ENCODE results near the gene IP6K1.
A peak's percentile ranks its signal among the peaks of the same experiment; 100 is the strongest.
"Not testable (repeated sequence)": the region's sequence is repeated elsewhere in the genome, so short reads cannot be mapped to it uniquely, and the experiment has no call there.

Gene IP6K1

DNA sequence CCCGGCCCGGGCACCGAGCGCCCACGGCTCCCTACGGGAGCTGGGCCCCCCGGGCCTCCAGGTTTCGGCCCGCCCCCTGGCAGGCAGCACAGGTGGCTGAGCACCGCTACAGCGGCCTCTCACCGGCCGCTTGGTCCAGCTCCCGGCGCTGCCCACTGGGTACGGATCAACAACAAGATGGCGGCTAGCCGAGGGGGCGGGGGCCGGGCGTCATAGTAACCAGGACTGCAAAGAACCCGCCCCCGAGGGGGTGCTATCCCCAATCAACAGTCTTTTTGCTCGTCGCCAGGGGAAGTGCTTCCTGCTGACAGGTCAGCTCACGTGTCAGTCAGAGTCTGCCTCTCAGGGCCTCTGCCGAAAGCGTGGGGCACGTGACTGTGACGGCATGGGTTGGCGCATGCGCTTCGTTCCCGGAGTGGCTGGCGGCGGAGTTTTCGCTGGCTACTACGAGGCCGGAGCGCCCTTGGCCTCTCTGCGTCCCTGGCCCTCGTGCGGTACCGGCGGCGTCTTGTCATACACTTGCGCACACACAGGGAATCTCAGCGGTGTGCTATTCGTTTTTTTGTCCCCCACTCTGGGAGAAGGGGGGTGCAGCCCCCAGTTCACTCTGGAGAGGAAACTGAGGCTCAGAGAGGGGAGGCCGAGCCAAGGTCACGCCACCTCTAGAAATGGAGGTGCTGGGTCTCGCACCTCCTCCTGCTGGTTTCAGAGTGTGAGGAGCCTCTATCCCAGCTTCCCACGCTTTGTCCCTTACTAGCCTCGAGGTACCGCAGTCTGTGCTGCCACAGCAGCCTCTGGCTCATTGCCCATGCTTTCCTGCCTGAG, at the start of gene IP6K1:
Gene IP6K1, minus strand, starts transcription at position 186 of the 825 bp plus-strand sequence. CDS start 38,502 bp downstream, outside the sequence.
- peak; percentile 100 for DNase-seq (ENCODE audit: low read depth)

DNA sequence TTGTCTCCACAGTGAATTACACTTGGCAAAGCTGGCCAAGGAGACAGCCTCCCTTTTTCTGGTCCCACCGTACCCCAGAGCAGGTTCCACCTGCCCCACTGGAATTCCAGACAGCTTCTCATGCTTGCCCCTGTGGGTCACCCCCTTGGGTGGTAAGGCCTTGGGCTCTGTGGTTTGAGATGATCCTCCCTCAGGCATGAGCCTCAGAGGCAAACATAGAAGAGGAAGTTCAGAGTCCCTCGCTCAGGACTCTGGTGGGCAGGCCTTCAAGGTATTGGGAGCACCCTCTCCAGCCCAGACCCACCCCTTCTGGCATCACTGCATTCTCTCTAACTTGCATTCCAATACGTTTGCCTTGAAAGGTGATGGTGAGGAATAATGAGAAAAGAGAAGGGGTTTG, 45.0 kb upstream of the IP6K1 start:
- DNase-seq (ENCODE audit: low read depth) = no peak

DNA sequence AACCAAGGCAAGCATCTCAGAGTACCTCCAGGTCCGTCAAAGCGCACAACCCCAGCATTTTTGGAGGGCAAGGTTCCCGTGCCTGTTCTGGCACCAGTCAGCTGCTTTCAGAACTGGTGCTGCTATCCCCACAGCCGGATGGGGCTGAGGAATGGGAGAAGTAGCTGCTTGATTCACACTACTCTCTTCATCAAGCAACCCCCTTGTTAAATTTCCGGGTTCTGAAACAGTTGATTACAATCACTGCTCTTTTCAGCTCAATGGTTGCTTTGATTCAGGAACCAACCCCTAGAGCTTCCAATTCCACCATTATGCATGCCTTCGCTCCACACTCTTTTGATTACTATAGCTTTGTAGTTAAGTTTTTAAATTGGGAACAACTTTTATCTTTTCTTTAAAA, 39.7 kb upstream of the IP6K1 start:
- no peak for DNase-seq (ENCODE audit: low read depth)

DNA sequence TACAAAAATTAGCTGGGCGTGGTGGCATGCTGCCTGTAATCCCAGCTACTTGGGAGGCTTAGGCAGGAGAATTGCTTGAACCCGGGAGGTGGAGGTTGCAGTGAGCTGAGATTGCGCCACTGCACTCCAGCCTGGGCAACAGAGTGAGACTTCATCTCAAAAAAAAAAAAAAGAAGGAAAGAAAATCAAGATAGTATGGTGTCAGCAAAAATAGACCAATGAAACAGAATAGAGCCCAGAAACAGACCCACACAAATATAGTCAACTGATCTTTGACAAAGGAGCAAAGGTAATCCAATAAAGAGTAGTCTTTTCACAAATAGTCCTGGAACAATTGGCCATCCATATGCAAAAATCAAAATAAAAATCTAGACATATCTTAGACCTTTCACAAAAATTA, 36.8 kb upstream of the IP6K1 start:
- not testable (repeated sequence) for DNase-seq (ENCODE audit: low read depth)

DNA sequence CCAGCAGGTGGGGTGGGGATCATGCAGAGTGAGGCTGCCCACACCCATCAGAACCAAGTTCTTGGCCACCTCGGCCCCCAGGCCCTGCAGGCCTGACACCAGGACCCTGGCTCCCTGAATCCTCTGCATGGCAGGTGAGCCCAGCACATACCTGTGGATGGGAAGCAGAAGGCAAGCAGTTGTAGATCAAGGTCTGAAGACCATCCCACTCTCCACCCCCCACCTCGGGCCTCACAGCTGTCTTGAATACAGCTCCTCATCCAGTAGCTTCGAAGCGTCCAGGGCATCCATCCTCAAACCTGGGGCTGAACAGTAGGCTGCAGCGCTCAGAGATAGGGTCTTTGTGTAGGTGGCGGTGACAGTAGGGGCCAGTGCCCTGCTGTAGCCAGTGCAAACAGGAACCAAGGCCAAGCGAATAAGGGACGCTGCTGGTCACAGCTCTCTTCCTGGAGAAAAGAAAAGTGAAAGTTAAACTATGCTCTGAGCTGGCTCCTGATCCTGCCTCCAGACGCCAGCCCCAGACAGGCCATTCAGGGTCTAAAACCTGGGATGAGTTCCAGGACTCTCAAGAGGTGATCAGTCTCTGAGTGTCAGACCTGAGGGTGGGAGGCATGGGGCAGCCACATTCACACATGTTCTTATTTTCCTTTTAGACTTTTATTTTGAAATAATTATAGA, 27.3 kb upstream of the IP6K1 start, which contains the start of gene UBA7:
Gene UBA7, minus strand, starts transcription at position 457 of the 678 bp plus-strand sequence. Its CDS starts 166 bp downstream, at position 291.
- DNase-seq (ENCODE audit: low read depth) = no peak

DNA sequence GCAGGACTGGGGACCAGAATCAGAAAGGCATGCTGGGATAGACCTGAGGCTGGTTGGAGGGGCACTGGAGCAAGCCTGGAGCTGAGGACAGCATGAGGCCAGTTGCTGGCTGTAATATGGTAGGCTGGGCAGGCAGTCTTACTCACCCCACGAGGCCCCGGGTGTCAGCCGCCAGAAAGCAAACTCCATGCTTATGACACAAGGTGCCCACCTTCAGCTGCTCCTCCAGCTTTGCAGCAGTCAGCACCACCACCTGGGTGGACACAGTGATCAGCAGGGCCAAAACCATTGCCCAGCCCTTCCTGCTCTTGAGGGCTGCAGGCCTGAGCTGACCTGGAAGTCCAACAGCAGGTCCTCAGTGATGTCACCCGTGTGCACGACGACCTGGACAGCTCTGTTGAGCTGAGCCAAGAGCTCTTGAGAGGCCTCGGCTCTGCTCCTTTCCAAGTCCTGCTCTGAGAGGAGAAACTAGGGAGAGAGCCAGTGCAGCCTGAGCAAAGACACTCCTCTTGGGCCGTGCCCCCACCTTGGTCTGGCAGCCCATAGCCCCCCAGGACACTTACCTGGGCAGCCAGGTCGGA, 26.7 kb upstream of the IP6K1 start:
- no peak for DNase-seq (ENCODE audit: low read depth)

DNA sequence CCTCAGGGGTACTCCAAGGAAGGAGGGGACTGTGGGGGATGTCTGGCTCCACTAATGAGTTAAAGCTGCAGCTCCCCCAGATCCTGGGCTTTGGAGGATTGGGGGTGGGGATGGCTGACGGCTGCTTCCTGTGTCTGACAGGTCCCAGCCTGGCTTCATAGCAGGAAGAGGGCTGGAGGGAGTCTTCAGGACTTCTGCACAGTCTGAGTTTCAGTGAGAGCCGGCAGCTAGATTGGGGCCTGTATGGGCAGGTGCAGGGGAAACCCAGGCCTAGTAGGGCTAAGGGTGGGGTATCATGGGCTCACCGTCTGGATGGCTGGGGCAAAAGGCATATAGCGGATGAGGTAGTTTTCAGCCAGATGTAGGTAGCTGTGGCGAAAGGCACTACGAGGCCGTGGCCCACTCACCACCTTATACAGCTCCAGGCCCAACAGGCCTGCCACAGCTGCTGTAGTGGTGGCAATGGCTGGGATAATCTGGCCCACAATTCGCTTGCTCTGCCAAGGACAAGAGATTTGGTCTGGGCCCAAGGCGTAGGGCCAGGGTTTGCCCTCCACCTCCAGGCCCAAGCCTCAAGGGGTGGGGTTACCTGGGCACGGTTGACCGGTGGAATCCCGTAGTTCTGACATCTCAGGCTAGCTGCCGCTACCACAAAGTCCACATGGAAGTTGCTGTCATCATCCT, 21.2 kb upstream of the IP6K1 start:
- DNase-seq (ENCODE audit: low read depth) = no peak

DNA sequence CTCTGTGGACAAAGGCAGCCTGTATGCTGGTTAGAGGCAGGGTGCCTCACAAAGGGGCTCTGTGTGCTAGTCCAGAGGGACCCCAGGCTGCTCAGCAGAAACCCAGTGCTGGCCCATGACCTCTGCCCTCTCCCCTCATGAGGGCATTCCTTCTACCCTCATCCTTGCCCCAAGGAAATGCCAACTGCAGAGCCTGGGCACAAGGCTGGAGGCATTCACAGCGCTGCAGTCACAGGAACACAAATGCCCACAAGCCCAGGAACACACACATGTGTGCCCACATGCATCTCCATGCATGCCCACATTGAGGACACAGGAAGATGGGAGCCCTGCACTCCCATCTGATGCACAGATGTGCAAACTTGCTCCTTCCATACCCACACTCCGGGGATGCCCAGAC, 20.5 kb upstream of the IP6K1 start:
- no peak for DNase-seq (ENCODE audit: low read depth)

DNA sequence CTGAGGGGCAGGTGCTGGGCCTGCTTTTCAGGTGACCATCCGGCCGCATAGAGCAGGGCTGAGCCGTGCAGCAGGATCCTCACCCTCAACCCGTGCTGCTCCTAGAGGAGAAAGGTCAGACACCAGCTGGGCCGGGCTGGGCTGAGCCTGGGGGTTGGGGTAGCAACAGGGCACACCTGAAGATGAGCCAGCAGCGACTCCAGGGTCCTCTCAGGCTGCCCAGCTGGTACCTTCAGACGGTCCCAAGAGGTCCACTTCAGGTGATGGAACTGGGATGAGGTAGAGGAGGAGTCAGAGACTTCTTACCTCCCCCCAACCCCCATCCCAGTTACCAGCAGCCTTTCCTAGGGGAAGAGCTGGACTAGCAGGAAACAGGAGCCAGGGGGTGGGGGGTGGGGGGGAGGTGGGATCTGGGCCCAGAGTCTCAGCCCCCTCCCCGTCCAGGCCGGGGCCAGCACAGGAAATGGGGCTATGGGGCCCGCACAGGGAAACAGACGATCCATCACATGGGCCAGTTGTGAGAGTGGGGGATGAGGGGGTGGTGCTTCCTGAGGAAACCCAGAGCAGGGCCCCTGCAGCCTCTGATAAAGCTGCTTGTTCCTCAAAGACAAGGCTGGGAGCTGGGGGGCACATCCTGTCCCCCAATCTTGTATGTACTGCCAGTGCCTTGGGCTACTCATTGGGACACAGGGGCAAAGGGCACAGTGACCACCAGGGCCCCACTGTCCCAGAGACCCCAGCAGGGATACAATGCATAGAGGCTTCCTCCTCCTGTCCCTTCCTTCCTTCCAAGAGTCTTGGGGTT, 19.8 kb upstream of the IP6K1 start:
- DNase-seq (ENCODE audit: low read depth) = no peak

DNA sequence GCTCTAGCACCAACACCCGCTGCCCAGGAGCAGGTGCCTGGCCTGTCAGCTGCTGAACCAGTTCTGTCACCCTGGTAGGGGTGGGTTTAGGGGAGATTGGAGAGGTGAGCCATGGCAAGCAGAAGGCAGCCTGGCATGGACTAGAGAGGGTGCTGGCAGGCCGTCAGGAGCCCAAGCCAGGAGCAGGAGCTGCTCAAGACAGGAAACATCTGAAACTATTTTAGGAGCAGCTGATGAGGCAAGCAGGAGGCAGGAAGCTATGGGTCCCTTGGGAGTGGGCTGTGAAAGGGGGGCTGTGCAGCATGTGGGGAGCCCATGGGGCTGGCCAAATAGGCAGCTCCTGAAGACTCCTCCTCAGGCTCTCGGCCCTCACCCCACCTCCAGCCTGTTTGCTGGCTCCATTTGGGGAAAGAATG, 19.0 kb upstream of the IP6K1 start:
- DNase-seq (ENCODE audit: low read depth) = no peak

DNA sequence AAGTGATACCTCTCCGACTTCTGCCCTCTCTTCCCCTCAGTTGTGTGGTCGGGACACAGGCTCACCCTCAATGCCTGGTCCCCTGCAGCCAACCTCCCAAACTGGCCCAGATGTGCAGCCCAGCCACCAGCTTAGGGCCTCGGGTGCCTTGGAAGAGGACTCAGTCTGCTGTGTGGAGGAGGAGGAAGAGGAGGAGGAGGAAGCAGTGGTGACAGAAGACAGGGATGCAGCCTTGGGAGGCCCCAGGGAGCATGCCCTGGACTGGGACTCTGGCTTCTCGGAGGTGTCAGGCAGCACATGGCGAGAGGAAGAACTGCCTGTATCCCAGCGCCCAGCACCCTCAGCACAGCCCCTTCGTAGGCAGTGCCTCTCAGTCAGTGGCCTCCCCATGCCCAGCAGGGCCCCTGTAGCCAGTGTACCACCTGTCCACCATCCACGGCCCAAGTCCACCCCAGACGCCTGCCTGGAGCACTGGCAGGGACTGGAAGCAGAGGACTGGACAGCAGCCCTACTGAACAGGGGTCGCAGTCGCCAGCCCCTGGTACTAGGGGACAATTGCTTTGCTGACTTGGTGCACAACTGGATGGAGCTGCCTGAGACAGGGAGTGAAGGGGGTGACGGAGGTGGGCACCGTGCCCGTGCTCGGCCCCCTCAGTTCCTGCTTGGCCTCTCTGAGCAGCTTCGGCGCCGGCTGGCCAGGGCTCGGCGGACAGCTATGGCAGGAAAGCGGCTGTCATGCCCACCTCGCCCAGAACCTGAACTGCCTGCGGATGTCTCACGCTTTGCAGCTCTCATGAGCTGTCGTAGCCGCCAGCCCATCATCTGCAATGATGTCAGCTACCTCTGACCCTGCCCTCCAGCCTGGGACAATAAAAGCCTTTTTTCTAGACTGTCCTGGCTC, 18.0 kb upstream of the IP6K1 start:
- DNase-seq (ENCODE audit: low read depth) = no peak

DNA sequence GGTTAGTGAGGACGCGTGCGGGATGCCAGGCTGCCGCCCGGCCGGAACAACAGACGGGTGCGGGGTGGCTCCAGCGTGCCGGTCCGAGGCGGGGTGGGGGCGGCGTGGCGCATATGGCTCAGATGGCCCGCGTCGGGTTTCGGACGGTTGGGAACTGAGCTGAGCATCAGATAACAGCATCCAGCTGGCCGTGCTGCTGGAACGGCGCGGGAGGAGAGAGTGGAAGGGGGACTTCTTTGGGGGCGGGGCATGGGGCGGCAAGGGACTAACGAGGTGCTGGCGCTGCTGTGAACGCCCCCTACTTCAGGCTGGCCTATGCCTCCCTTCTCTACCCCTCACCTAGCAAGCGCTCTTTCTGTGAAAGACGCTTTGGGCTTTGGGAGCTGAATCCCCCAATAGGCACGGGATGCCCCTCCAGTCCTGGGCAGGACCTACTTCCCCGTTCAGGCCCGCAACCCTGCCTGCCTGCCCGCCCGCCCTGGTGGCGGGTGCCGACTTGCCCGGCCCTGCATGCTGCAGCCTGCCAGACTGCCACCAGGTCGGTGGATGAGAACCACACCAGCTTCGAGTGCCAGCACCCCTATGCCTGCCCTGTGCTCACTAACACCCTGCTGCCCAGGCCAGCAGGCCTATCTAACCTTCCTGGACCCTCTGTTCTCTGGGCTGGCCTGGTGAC, 17.3 kb upstream of the IP6K1 start:
- no peak for DNase-seq (ENCODE audit: low read depth)

DNA sequence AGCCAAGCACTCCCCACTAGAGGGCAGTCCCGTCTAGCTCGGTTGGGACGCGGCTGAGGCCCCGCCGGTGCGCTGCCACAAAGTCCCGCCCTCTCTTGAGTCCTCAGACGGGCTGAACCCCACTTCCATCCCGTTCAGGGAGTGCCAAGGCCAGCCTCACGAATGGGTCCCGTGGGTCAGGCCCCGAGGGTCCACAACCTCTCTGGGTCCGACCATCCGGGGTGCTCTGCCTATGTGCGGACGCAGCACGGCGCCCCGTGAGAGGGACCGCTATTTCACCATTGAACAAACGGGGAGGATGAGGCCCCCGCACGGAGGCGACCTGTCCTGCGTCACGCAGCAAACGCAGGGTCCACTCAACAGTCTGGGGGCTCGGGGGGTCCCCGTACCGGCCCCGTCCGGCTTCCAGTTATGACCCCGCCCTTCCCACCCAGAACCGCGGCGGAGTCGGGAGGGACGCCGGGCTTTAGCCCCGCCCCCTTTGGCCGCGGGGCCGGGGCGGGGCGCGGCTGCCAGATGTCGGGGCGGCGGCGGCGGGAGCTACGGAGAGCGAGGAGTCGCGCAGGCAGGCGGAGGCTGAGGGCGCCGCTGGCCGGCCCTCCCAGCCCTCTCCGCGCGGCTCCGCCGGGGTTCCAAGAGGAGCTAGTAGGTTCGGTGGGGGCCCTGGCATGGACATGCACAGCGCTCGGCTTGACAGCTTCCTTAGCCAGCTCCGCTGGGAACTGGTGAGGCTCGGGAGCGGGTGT, 16.6 kb upstream of the IP6K1 start, which contains the start of gene INKA1:
Gene INKA1, plus strand, starts transcription at position 543 of the 746 bp plus-strand sequence. Its CDS starts 132 bp downstream, at position 675.
- peak; percentile 82 for DNase-seq (ENCODE audit: low read depth)

DNA sequence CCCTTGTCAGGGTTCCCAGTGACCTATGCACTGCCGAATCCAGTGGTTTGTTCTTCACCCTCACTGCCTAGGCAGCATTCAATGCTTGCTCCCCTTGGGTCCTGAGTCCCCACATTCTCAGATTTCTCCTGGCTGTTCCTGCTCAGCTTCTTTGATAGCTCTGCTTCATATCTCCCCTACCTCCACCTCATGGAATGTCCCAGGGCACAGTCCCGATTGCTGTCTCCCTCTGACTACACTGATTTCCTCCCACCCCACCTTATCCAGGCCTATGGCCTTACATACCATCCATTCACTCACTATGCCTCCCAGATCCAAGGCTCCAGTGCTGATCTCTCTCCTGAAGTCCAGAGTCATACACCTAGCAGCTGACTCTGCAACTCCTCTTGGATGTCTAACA, 14.8 kb upstream of the IP6K1 start:
- no peak for DNase-seq (ENCODE audit: low read depth)

DNA sequence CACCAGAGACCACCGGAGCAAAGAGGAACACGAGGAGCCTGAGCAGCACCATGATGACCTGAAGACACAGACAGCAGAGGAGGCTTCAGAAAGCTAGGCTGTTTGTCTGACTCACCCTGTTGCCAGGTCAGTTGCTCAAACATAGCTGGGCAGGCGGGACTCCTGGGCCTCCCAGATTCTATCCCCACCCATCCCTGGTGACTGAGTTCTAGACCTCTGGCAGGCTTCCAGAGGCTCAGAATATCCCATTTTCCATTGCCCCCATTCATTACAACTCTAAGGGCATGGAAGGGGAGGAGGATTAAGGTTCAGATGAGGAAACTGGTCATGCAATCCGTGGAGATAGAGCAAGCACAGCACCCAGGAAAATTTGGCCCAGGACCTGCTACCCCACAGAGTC, 13.4 kb upstream of the IP6K1 start, which contains the start of gene CDHR4:
Gene CDHR4, minus strand, starts transcription at position 113 of the 400 bp plus-strand sequence. Its CDS starts 61 bp downstream, at position 52.
- no peak for DNase-seq (ENCODE audit: low read depth)

DNA sequence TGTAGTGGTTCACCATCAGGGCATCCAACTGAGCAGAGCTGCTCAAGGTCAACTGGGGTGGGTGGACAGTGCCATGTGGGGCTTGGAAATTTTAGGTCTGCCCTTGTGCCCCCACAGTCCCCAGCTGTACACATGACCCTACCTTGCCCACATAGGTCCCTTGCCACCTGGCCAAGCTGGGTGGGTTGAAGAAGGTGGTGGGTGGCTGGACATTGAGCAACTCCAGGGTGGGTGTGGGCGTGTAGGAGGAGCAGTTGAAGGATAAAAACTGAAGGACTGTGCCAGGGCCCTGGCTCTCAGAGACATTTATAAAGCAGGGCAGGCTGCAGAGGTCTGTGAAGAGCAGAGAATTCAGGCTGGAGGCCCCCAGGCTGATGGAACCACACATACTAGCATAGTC, 12.8 kb upstream of the IP6K1 start:
- no peak for DNase-seq (ENCODE audit: low read depth)

DNA sequence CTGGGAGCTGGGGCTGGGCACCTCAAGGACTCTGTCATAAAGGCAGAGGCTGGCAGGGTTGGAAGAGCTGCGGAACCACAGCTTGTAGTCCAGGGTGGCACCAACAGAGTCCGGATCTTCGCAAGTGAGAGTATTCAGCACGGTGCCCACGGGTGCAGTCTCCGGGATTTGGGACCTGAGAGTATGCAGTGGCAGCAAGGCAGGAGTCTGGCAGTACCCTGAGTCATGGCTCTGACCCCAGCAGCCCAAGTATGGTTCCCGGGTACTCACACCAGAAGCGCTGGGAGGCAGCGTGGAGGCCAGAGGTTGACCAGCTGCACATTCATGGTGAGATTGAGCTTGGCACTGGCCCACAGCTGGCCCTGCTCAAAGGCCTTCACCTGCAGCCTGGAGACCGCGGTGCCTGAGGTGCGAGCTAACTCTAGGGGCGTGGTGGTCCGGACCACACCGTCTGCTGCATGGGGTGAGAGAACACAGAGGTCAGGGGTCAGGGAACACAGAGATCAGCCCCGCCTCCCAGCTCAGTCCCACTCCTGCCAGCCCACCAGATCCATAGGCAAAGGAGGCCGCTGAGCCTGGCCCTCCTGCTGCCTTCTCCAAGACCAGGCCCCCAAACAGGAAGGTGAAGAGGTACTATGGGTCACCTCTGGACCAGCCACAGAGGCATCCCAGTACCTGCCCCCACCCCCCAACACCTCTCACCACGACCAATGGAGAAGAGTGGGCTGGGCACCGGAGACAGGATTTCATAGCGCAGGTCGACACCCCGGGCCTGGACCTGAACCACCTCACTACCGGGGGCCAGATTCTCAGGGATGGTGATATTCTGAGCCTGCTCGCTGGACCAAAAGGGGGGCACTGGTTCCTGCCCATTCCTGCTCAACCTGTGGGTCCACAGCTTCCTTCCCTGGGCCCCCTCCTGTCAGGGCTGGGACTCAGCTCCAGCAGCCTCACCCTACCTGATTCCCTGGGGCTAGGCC, 8.9 kb upstream of the IP6K1 start:
- no peak for DNase-seq (ENCODE audit: low read depth)

DNA sequence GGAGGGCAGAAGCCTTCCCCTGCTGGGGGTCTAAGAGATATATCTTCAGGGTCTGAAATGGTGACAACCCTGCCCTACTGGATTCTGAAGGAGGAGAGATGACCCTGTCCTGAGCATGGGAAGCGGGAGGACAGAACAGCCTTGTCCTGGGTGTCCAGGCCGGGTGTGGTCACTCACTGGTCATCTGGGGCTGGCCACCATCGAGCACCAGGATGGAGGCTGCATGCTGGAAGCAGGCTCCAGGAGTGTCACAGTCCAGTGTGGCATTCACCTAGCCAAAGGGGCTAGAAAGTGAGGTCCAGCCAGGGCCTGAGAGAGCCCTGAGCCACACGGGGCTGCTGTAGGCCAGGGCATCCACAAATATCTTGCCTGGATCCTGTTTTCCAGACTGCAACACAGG, 8.1 kb upstream of the IP6K1 start:
- DNase-seq (ENCODE audit: low read depth) = no peak
